Pancreas (tissue), 10 donors: Measurements from ENCODE around the gene BCAS1. TPM values are rescaled to one million over a fixed set of nuclear protein-coding genes. Genes with fewer than 3 reads are reported as not detected.

Experiments
- ATAC-seq, 4 donors: fragments of 200-7000 bp; cut with Tn5 transposase; one replicate each; pipeline versions ENCODE4 v1.8.0 to v1.9.1; 2020; ENCODE audit warnings: mild to moderate bottlenecking in 4 of 4, moderate library complexity in 4 of 4
- DNase-seq, 6 donors: peaks; one replicate each; pipeline ENCODE4 v3.0.0-alpha.2; 2020
- FAIRE-seq: peaks from 2 replicates; lab custom pipeline; 2012; peaks lifted over from hg19 to GRCh38; lab: Jason Lieb, UNC
- H3K27ac ChIP-seq, 4 donors: fragments of 200-600 bp; sonication (generic); 1 replicate in 3 of 4; 2 replicates in 1 of 4; pipeline versions ENCODE4 v1.5.0 to v1.8.0; 2020
- H3K27me3 ChIP-seq, 4 donors: fragments of 200-600 bp; one replicate each; pipeline ENCODE4 v1.8.0; 2021
- H3K36me3 ChIP-seq, 3 donors: fragments of 200-600 bp; sonication (generic) in 1 of 3; one replicate each; pipeline versions ENCODE4 v1.5.0 to v1.8.0; 2020 to 2021
- H3K4me1 ChIP-seq, 3 donors: fragments of 200-600 bp; one replicate each; pipeline ENCODE4 v1.8.0; 2021
- H3K4me3 ChIP-seq, 4 donors: fragments of 200-600 bp; sonication (generic) in 2 of 4; one replicate each; pipeline versions ENCODE4 v1.5.0 to v1.8.0; 2020 to 2021
- H3K9me3 ChIP-seq, 4 donors: fragments of 200-600 bp; one replicate each; pipeline ENCODE4 v1.8.0; 2021
- CTCF ChIP-seq, 4 donors: fragments of 200-600 bp; sonication (generic) in 3 of 4; IDR thresholded peaks; one replicate each; pipeline versions ENCODE4 v1.5.0 to v1.8.0; 2021; ENCODE audit warnings: antibody characterized with exemption in 4 of 4
- WGBS, 2 donors: extraction: QIAGEN DNeasy Blood & Tissue Kit; methylation state at CpG; one replicate each; pipeline ENCODE4 v1.1.7; 2013; 5-methylcytosine and 5-hydroxymethylcytosine counted together
- intact Hi-C, 3 donors: fragments of 100-400 bp; cut with DNase I; formaldehyde crosslinking; loops; one replicate each; pipeline versions ENCODE4 v1.11.1 to v1.14.2; 2022
- polyA plus RNA-seq, 2 donors: library from polyadenylated mRNA; stranded (reverse); fragments of 200-250 nt; gene quantifications; one replicate each; pipeline ENCODE4 v1.2.3, GENCODE V29; 2013
- total RNA-seq, 6 donors: library from RNA; stranded (reverse); fragmentation: NEBNext Ultra II Directional in 4 of 6; extraction: Animal tissue kit (Norgen Biotek cat#: 25700) in 4 of 6; gene quantifications; one replicate each; pipeline versions ENCODE4 v1.2.1 to v1.2.4, GENCODE V29; 2021 to 2023
- donor health status: healthy with polysubstance abuse.
- donor health status: DM: no; HTN: no; CAD: no; lungs with moderate emphysema.
- donor health status: DM: no; HTN: no; CAD: no.
- donor health status: control.
- donor health status: control.
- donor health status: Bipolar disorder and iron deficiency.
- donor health status: DM: yes; HTN: yes; CAD: no.
- donor health status: DM: no; HTN: no; CAD: no.
- donor health status: DM: no; HTN: no; CAD: no.
- donor health status: DM: yes; HTN: yes; CAD: no.

The BCAS1 gene
- total and polyA plus RNA-seq, 8 donors: 0.20 to 0.85 (median 0.61) TPM

GRCh38 chr20:53981752-53982437 lies 88.5 kb downstream of the BCAS1 start:
- 53 to 65% methylated on average over 4 of the region's 4 CpGs for WGBS, 2 donors
- no peak for TF ChIP-seq CTCF (IDR thresholded peaks at IDR 0.05)
- no peak for DNase-seq
- Histone ChIP-seq H3K4me1 (no peaks in the 10 kb centered on the region), H3K4me3 (no peak overlapping the region), H3K27ac (no peak overlapping the region), H3K9me3 (no peaks in the 10 kb centered on the region), H3K27me3 (no peaks in the 10 kb centered on the region), H3K36me3 (no peaks in the 10 kb centered on the region)
- no peak for ATAC-seq
- intact Hi-C loops: no loop called here
- FAIRE-seq: no peak

- no peak overlapping the region for H3K27ac ChIP-seq
- no peaks in the 10 kb centered on the region for H3K27me3 ChIP-seq
- no peak for DNase-seq
- no peaks in the 10 kb centered on the region for H3K36me3 ChIP-seq
- no peaks in the 10 kb centered on the region for H3K4me1 ChIP-seq
- 76 to 85% methylated on average over 5 of the region's 5 CpGs for WGBS, 2 donors
- FAIRE-seq: no peak
- no peaks in the 10 kb centered on the region for H3K9me3 ChIP-seq
- no peak overlapping the region for H3K4me3 ChIP-seq
- ATAC-seq: no peak
- TF ChIP-seq CTCF (IDR thresholded peaks at IDR 0.05): no peak
- intact Hi-C loops: no loop called here
Measured at GRCh38 chr20:53981130-53981529, 89.3 kb downstream of the BCAS1 start.

GRCh38 chr20:53980031-53980465 lies 90.3 kb downstream of the BCAS1 start:
- no peak for TF ChIP-seq CTCF (IDR thresholded peaks at IDR 0.05)
- H3K4me1 ChIP-seq: no peaks in the 10 kb centered on the region
- no peaks in the 10 kb centered on the region for H3K27me3 ChIP-seq
- H3K4me3 ChIP-seq: no peak overlapping the region
- FAIRE-seq (no peak), DNase-seq (no peak), ATAC-seq (no peak)
- H3K9me3 ChIP-seq: no peaks in the 10 kb centered on the region
- WGBS, 2 donors: 32 to 33% methylated on average over 4 of the region's 4 CpGs
- H3K36me3 ChIP-seq: no peaks in the 10 kb centered on the region
- H3K27ac ChIP-seq: no peak overlapping the region
- intact Hi-C loops: no loop called here

- no peak for TF ChIP-seq CTCF (IDR thresholded peaks at IDR 0.05)
- no peaks in the 10 kb centered on the region for H3K4me1 ChIP-seq
- H3K27me3 ChIP-seq: no peaks in the 10 kb centered on the region
- DNase-seq: no peak
- intact Hi-C loops: no loop called here
- H3K27ac ChIP-seq: no peak overlapping the region
- H3K4me3 ChIP-seq: no peak overlapping the region
- H3K36me3 ChIP-seq: no peaks in the 10 kb centered on the region
- no peak for ATAC-seq
- no peaks in the 10 kb centered on the region for H3K9me3 ChIP-seq
- no peak for FAIRE-seq
Measured at GRCh38 chr20:53978497-53978896, 91.9 kb downstream of the BCAS1 start.

GRCh38 chr20:53977391-53977790 lies 93.0 kb downstream of the BCAS1 start:
- FAIRE-seq (no peak), ATAC-seq (no peak), DNase-seq (no peak)
- H3K27ac ChIP-seq: no peak overlapping the region
- no peaks in the 10 kb centered on the region for H3K9me3 ChIP-seq
- intact Hi-C loops: no loop called here
- TF ChIP-seq CTCF (IDR thresholded peaks at IDR 0.05): no peak
- H3K36me3 ChIP-seq: no peaks in the 10 kb centered on the region
- H3K4me3 ChIP-seq: no peak overlapping the region
- no peaks in the 10 kb centered on the region for H3K27me3 ChIP-seq
- WGBS, 2 donors: 82 to 85% methylated on average over 1 of the region's 1 CpG
- H3K4me1 ChIP-seq: no peaks in the 10 kb centered on the region
